Prostate gland (tissue), 2 donors: ENCODE measurements around the gene SLC29A4.
"Not testable (repeated sequence)": the region's sequence is repeated elsewhere in the genome, so short reads cannot be mapped to it uniquely, and the experiment has no call there.

Source experiments
- CTCF ChIP-seq, 4 experiments: fragments of 200-600 bp in 2 of 4; fragments of 450-650 bp in 2 of 4; sonication (generic) in 2 of 4; IDR thresholded peaks; 1 replicate in 3 of 4; 2 replicates in 1 of 4; pipeline ENCODE4 v1.5.1; 2016 to 2019; ENCODE audit warnings: antibody characterized with exemption in 4 of 4, mild to moderate bottlenecking in 2 of 4, moderate library complexity in 2 of 4
- POLR2AphosphoS5 ChIP-seq: sonication (generic); formaldehyde crosslinking; IDR thresholded peaks from one replicate; pipeline ENCODE4 v1.6.1; 2017; ENCODE audit warnings: antibody characterized with exemption

- TF ChIP-seq CTCF (IDR thresholded peaks at IDR 0.05); POLR2AphosphoS5: not testable (repeated sequence)
Observed at GRCh38 chr7:5253529-5253928, 29.2 kb upstream of the SLC29A4 start.
